CD4-positive, alpha-beta memory T cell (primary cell): ENCODE measurements around the gene GSTM2. TPM values are rescaled to one million over a fixed set of nuclear protein-coding genes. Genes with fewer than 3 reads are reported as not detected.

Source experiments
- CTCF ChIA-PET: fragments of 350-600 bp; sonication (Branson Sonifier 250); formaldehyde crosslinking; loops from one replicate; lab custom pipeline; 2021; ENCODE audit warnings: inconsistent platforms; ENCODE audit not compliant: partially characterized antibody; lab: Charles Lee
- POLR2A ChIA-PET: fragments of 350-600 bp; sonication (Branson Sonifier 250); formaldehyde crosslinking; loops from one replicate; lab custom pipeline; 2021; ENCODE audit not compliant: partially characterized antibody; lab: Charles Lee
- DNase-seq, 5 donors: peaks; one replicate each; pipeline versions ENCODE4 v3.0.0 to v3.0.0-alpha.2; 2020 to 2022; ENCODE audit warnings: mixed read lengths in 1 of 5
- H3K27ac ChIP-seq: one replicate; pipeline ENCODE4 v1.7.0; 2013; ENCODE audit warnings: low read depth, low read length
- H3K27me3 ChIP-seq: 2 replicates; pipeline ENCODE4 v1.7.0; 2013; ENCODE audit warnings: mild to moderate bottlenecking, low read length, moderate library complexity; ENCODE audit not compliant: insufficient read depth
- H3K36me3 ChIP-seq: 2 replicates; pipeline ENCODE4 v1.7.0; 2013; ENCODE audit warnings: mild to moderate bottlenecking, low read length, moderate library complexity; ENCODE audit not compliant: insufficient read depth
- H3K4me1 ChIP-seq: 2 replicates; pipeline ENCODE4 v1.7.0; 2013; ENCODE audit warnings: mild to moderate bottlenecking, low read length, moderate library complexity; ENCODE audit not compliant: insufficient read depth
- H3K4me3 ChIP-seq, 2 donors: one replicate each; pipeline ENCODE4 v1.7.0; 2013; ENCODE audit warnings: low read length in 2 of 2, mild to moderate bottlenecking in 1 of 2
- H3K9me3 ChIP-seq, 2 donors: one replicate each; pipeline ENCODE4 v1.7.0; 2013; ENCODE audit warnings: low read length in 2 of 2, control low read depth in 1 of 2; ENCODE audit not compliant: control insufficient read depth in 1 of 2
- H3K27ac Mint-ChIP-seq, 7 donors: one replicate each; pipeline ENCODE4 v1.8.0; 2020 to 2021; ENCODE audit warnings: mixed read lengths in 7 of 7, mild to moderate bottlenecking in 6 of 7, inconsistent platforms in 3 of 7, moderate library complexity in 3 of 7
- H3K27me3 Mint-ChIP-seq, 2 donors: one replicate each; pipeline ENCODE4 v1.8.0; 2020 to 2021; ENCODE audit warnings: mixed read lengths in 2 of 2
- H3K36me3 Mint-ChIP-seq, 2 donors: one replicate each; pipeline ENCODE4 v1.8.0; 2020 to 2021; ENCODE audit warnings: mixed read lengths in 2 of 2, inconsistent platforms in 1 of 2, mild to moderate bottlenecking in 1 of 2
- H3K4me1 Mint-ChIP-seq, 4 donors: one replicate each; pipeline ENCODE4 v1.8.0; 2020 to 2021; ENCODE audit warnings: mixed read lengths in 4 of 4, mild to moderate bottlenecking in 1 of 4
- H3K4me3 Mint-ChIP-seq, 8 donors: one replicate each; pipeline ENCODE4 v1.8.0; 2020 to 2021; ENCODE audit warnings: mixed read lengths in 8 of 8, mild to moderate bottlenecking in 7 of 8, moderate library complexity in 6 of 8, inconsistent platforms in 3 of 8
- H3K9me3 Mint-ChIP-seq, 8 donors: one replicate each; pipeline ENCODE4 v1.8.0; 2020 to 2021; ENCODE audit warnings: mixed read lengths in 8 of 8, mild to moderate bottlenecking in 5 of 8, inconsistent platforms in 3 of 8, moderate library complexity in 1 of 8
- intact Hi-C: fragments of 100-400 bp; cut with micrococcal nuclease; formaldehyde crosslinking; loops from one replicate; pipeline ENCODE4 v1.15.1; 2023
- polyA plus RNA-seq, 2 donors: library from polyadenylated mRNA; unstranded; fragments of 300-500 nt; fragmentation: Illumina TruSeq; gene quantifications; one replicate each; pipeline ENCODE4 v1.2.3, GENCODE V29; 2021
- total RNA-seq, 2 experiments: library from RNA; stranded (reverse); gene quantifications; one replicate each; pipeline ENCODE4 v1.2.3, GENCODE V29; 2021

The GSTM2 gene
- total and polyA plus RNA-seq, 4 experiments from 2014 or later = 11.8 to 31.4 (median 22.5) TPM

DNA sequence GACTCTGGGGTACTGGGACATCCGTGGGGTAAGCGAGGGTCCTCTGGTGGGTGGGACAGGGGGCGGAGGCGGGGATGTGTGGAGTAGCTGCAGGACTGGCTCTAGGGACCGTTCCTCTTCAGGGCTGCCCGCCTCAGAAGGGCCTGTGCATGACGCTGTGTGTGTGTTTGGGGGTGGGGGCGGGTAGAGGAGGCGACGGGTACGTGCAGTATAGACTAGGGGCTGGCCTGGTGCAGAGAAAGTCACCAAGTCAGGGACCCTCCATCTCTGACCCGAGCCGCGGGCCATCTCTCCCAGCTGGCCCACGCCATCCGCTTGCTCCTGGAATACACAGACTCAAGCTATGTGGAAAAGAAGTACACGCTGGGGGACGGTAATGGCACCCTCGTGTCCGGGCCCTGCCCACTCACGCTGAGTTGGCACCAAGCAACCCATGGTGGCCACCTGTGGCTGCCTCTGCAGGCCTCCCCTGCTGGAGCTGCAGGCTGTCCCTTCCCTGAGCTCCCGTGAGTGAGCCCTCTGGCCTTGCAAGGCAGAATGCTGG lies 44.5 kb downstream of the GSTM2 start:
- Mint-ChIP-seq H3K36me3 (peaks cover 6 to 8% of the 10 kb centered on the region in 2 donors), H3K27me3 (peaks cover 10 to 19% of the 10 kb centered on the region in 2 donors), H3K4me3 (peak overlapping the region in 1 of 8 donors; percentile 36), H3K9me3 (peaks cover 5 to 29% (median 16%) of the 10 kb centered on the region in 8 donors), H3K27ac (no peak overlapping the region), H3K4me1 (no peaks in the 10 kb centered on the region)
- no peaks in the 10 kb centered on the region for H3K27me3 ChIP-seq
- no peak overlapping the region for H3K27ac ChIP-seq
- intact Hi-C loops = no loop called here
- H3K9me3 ChIP-seq = no peaks in the 10 kb centered on the region
- ChIA-PET POLR2A (no interaction called here), CTCF (no interaction called here)
- H3K4me1 ChIP-seq = no peaks in the 10 kb centered on the region
- H3K36me3 ChIP-seq = no peaks in the 10 kb centered on the region
- no peak overlapping the region for H3K4me3 ChIP-seq
- DNase-seq = no peak

DNA sequence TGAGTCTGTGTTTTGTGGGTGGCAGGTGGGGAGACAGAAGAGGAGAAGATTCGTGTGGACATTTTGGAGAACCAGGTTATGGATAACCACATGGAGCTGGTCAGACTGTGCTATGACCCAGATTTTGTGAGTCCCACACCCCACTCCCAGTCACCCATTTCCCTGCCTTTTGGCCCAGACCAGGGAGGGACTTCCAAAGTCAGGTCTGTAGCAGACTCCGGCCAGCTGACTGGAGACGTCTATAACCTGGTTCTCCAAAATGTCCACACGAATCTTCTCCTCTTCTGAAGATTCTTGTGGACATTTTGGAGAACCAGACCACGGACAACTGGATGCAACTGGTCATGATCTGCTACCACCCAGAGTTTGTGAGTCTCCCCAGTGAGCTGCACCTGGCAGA lies 45.8 kb downstream of the GSTM2 start:
- CTCF ChIA-PET = no interaction called here
- Mint-ChIP-seq H3K4me1 (no peaks in the 10 kb centered on the region), H3K27ac (no peak overlapping the region)

DNA sequence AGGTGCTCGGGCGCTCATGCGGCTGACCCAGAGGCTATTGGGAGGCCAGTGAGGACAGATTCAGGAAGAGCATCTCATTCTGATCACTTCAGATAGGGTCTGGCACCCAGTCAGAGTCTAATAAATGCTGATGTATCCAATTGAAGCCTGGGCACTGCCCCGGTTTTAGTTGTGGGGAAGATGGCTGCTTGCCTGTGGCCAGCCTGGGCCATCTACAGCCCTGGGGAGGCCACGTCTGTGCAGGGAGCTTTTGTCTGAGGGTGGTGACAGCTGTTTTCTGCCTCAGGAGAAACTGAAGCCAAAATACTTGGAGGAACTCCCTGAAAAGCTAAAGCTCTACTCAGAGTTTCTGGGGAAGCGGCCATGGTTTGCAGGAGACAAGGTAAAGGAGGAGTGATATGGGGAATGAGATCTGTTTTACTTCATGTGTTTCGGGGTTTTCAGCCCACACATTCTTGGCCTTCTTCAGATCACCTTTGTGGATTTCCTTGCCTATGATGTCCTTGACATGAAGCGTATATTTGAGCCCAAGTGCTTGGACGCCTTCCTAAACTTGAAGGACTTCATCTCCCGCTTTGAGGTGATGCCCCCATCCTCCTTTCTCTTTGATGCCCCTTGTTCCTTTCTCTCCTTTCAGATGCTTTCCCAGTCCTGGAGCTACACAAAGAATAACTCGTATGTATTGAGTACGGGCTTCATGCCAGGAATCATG lies 47.0 kb downstream of the GSTM2 start:
- Mint-ChIP-seq H3K9me3 (peaks cover 0 to 7% (median under 1%) of the 10 kb centered on the region in 8 donors), H3K27ac (no peak overlapping the region), H3K36me3 (no peaks in the 10 kb centered on the region), H3K4me1 (no peaks in the 10 kb centered on the region), H3K27me3 (peaks cover 10 to 21% of the 10 kb centered on the region in 2 donors), H3K4me3 (no peak overlapping the region)
- no peaks in the 10 kb centered on the region for H3K4me1 ChIP-seq
- H3K36me3 ChIP-seq = no peaks in the 10 kb centered on the region
- intact Hi-C loops = no loop called here
- H3K27ac ChIP-seq = no peak overlapping the region
- no peak overlapping the region for H3K4me3 ChIP-seq
- CTCF ChIA-PET = no interaction called here
- no peaks in the 10 kb centered on the region for H3K9me3 ChIP-seq
- DNase-seq = no peak
- no peaks in the 10 kb centered on the region for H3K27me3 ChIP-seq
- POLR2A ChIA-PET = no interaction called here

More for the DNA sequence above, 45.8 kb downstream of the GSTM2 start:
- no peak for DNase-seq
- no peak overlapping the region for H3K4me3 Mint-ChIP-seq
- H3K9me3 Mint-ChIP-seq = peaks cover 0 to 19% (median 10%) of the 10 kb centered on the region in 8 donors
- intact Hi-C loops = no loop called here
- H3K27ac ChIP-seq = no peak overlapping the region
- POLR2A ChIA-PET = no interaction called here
- H3K4me3 ChIP-seq = no peak overlapping the region
- H3K9me3 ChIP-seq = no peaks in the 10 kb centered on the region
- H3K4me1 ChIP-seq = no peaks in the 10 kb centered on the region
- H3K36me3 ChIP-seq = no peaks in the 10 kb centered on the region
- H3K27me3 Mint-ChIP-seq = peaks cover 10 to 21% of the 10 kb centered on the region in 2 donors
- no peaks in the 10 kb centered on the region for H3K27me3 ChIP-seq
- peaks cover 3 to 6% of the 10 kb centered on the region in 2 donors for H3K36me3 Mint-ChIP-seq

DNA sequence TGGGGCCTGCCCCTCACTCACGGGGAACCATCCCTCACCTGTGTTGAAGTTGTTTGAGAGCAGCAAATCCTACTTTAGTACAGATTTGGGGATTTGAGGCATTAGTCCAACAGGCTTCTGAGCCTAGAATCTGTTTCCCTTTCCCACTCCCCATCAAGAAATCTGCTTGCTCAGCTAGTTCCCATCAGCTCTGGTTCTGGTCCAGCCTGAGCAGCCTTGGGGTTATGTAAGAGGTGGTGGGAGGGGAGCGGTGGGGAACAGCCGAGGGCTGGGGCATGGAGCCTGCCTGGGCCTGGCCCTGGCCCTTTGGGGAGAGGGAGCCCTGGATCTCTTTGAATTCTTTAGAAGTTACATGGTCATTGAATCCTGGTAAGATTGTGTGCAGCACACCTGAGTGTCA lies 48.3 kb downstream of the GSTM2 start:
- Histone ChIP-seq H3K4me1 (no peaks in the 10 kb centered on the region), H3K9me3 (no peaks in the 10 kb centered on the region), H3K27me3 (no peaks in the 10 kb centered on the region), H3K36me3 (no peaks in the 10 kb centered on the region), H3K4me3 (no peak overlapping the region), H3K27ac (no peak overlapping the region)
- Mint-ChIP-seq H3K9me3 (peaks cover 0 to 2% (median 0%) of the 10 kb centered on the region in 8 donors), H3K4me3 (no peak overlapping the region), H3K4me1 (no peaks in the 10 kb centered on the region), H3K36me3 (no peaks in the 10 kb centered on the region), H3K27me3 (peaks cover 10 to 21% of the 10 kb centered on the region in 2 donors), H3K27ac (no peak overlapping the region)
- intact Hi-C loops = no loop called here
- DNase-seq = no peak
- ChIA-PET CTCF (no interaction called here), POLR2A (no interaction called here)

DNA sequence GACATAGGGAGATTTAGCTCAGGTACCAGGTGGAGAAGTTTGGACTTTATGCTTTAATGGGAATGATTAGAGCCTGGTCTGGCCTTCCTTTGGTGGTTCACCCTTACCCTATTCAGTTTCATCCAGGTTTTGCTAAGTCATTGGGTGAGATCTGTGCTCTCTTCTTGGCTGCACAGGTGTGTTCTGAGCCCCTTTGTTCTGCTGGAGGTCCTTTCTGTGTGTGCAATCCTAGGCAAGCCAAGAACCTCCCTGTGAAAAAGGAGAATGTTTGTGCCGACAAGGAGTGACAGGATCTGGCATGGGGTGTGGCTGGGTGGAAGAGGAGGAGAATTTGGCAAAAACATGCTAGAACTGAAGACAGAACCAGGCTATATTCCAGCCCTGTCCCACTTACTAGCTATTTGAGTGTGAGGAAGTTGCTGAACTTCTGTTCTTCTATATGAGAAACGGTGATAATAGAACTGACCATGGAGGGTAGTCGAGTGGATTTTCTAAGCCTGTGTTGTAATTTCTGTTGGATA lies 48.8 kb downstream of the GSTM2 start:
- Histone ChIP-seq H3K27ac (no peak overlapping the region), H3K36me3 (no peaks in the 10 kb centered on the region), H3K4me1 (no peaks in the 10 kb centered on the region), H3K27me3 (no peaks in the 10 kb centered on the region), H3K4me3 (no peak overlapping the region), H3K9me3 (no peaks in the 10 kb centered on the region)
- intact Hi-C loops = no loop called here
- H3K27me3 Mint-ChIP-seq = peaks cover 10 to 21% of the 10 kb centered on the region in 2 donors
- ChIA-PET CTCF (no interaction called here), POLR2A (no interaction called here)
- H3K27ac Mint-ChIP-seq = no peak overlapping the region
- DNase-seq = no peak
- no peak overlapping the region for H3K4me3 Mint-ChIP-seq
- no peaks in the 10 kb centered on the region for H3K36me3 Mint-ChIP-seq
- H3K9me3 Mint-ChIP-seq = peaks cover 0 to 2% (median 0%) of the 10 kb centered on the region in 8 donors
- no peaks in the 10 kb centered on the region for H3K4me1 Mint-ChIP-seq

DNA sequence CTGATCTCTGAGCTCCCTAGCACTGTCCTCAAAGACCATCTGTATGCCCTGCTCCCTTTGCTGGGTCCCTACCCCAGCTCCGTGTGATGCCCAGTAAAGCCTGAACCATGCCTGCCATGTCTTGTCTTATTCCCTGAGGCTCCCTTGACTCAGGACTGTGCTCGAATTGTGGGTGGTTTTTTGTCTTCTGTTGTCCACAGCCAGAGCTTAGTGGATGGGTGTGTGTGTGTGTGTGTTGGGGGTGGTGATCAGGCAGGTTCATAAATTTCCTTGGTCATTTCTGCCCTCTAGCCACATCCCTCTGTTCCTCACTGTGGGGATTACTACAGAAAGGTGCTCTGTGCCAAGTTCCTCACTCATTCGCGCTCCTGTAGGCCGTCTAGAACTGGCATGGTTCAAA lies 49.9 kb downstream of the GSTM2 start:
- no peaks in the 10 kb centered on the region for H3K9me3 ChIP-seq
- no peak overlapping the region for H3K4me3 ChIP-seq
- H3K9me3 Mint-ChIP-seq = peaks cover 0 to 2% (median 0%) of the 10 kb centered on the region in 8 donors
- H3K4me1 ChIP-seq = no peaks in the 10 kb centered on the region
- no peaks in the 10 kb centered on the region for H3K36me3 ChIP-seq
- no peaks in the 10 kb centered on the region for H3K4me1 Mint-ChIP-seq
- DNase-seq = no peak
- CTCF ChIA-PET = interaction anchor here (0.6 to 1.2 kb wide), 2 partner anchors 46 to 266 kb away, joined by 3 read pairs; partner anchors contain the start of gene AHCYL1
- POLR2A ChIA-PET = no interaction called here
- peaks cover 10 to 18% of the 10 kb centered on the region in 2 donors for H3K27me3 Mint-ChIP-seq
- H3K27ac Mint-ChIP-seq = no peak overlapping the region
- H3K27me3 ChIP-seq = no peaks in the 10 kb centered on the region
- H3K4me3 Mint-ChIP-seq = no peak overlapping the region
- H3K36me3 Mint-ChIP-seq = no peaks in the 10 kb centered on the region
- intact Hi-C loops = no loop called here
- H3K27ac ChIP-seq = no peak overlapping the region

DNA sequence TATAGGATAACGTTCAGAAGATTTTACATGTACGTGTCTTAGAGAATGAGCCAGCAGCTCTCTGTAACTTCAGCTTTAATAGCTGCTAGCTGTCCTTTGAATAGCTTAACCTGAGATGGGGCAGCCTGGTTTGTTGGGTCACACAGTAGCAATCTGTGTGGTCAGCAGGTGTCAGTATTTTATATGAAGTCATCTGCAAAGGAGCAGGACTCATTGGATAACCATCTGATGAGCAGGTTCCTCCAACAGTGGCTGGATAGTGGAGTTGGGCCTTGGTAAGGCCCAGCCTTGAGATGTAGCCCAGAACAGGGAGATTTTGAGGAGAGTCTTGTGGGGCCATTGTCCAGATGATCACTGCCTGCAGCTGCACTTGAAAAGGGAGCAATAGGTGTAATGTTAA lies 50.6 kb downstream of the GSTM2 start:
- Histone ChIP-seq H3K36me3 (no peaks in the 10 kb centered on the region), H3K9me3 (no peaks in the 10 kb centered on the region), H3K27ac (no peak overlapping the region), H3K4me1 (no peaks in the 10 kb centered on the region), H3K4me3 (no peak overlapping the region), H3K27me3 (no peaks in the 10 kb centered on the region)
- Mint-ChIP-seq H3K4me1 (no peaks in the 10 kb centered on the region), H3K9me3 (peaks cover 0 to 2% (median 0%) of the 10 kb centered on the region in 8 donors), H3K36me3 (no peaks in the 10 kb centered on the region), H3K4me3 (no peak overlapping the region), H3K27me3 (peaks cover 8 to 18% of the 10 kb centered on the region in 2 donors), H3K27ac (no peak overlapping the region)
- ChIA-PET POLR2A (no interaction called here), CTCF (interaction anchor here (1.0 to 1.2 kb wide), 2 partner anchors 58 to 266 kb away, joined by 3 read pairs; partner anchors contain the start of gene AHCYL1)
- no peak for DNase-seq
- intact Hi-C loops = no loop called here
